HEK293 (cell line): ENCODE data around the gene DHRS11.

Experiments used
- BCL11B ChIP-seq: fragments of 450-650 bp; formaldehyde crosslinking; IDR thresholded peaks from 2 replicates; pipeline ENCODE4 v1.5.1; 2016; ENCODE audit warnings: low read depth, missing biosample characterization, missing genetic modification characterization
- GLIS1 ChIP-seq: fragments of 450-650 bp; formaldehyde crosslinking; IDR thresholded peaks from 2 replicates; pipeline ENCODE4 v1.5.1; 2016; ENCODE audit warnings: missing biosample characterization, missing genetic modification characterization
- HIC1 ChIP-seq: fragments of 450-650 bp; formaldehyde crosslinking; IDR thresholded peaks from 2 replicates; pipeline ENCODE4 v1.5.1; 2016; ENCODE audit warnings: missing biosample characterization, missing genetic modification characterization
- HOXA7 ChIP-seq: sonication (generic); formaldehyde crosslinking; IDR thresholded peaks from 2 replicates; pipeline ENCODE4 v1.8.1; 2022; ENCODE audit warnings: missing genetic modification reagents, borderline replicate concordance
- HOXD13 ChIP-seq: sonication (generic); formaldehyde crosslinking; IDR thresholded peaks from 2 replicates; pipeline ENCODE4 v1.8.0; 2022; ENCODE audit warnings: missing genetic modification reagents, borderline replicate concordance
- IKZF3 ChIP-seq: fragments of 450-650 bp; IDR thresholded peaks from 2 replicates; pipeline ENCODE4 v1.5.0; 2018; ENCODE audit warnings: missing biosample characterization, mild to moderate bottlenecking, missing genetic modification characterization, moderate library complexity
- MEIS1 ChIP-seq: sonication (generic); formaldehyde crosslinking; IDR thresholded peaks from 2 replicates; pipeline ENCODE4 v1.8.1; 2022; ENCODE audit warnings: missing genetic modification reagents, mild to moderate bottlenecking, borderline replicate concordance
- SP7 ChIP-seq: fragments of 450-650 bp; formaldehyde crosslinking; IDR thresholded peaks from 2 replicates; pipeline ENCODE4 v1.5.1; 2016; ENCODE audit warnings: missing biosample characterization, missing genetic modification characterization
- YY1 ChIP-seq: fragments of 450-650 bp; formaldehyde crosslinking; IDR thresholded peaks from 2 replicates; pipeline ENCODE4 v1.5.1; 2018; ENCODE audit warnings: missing biosample characterization, missing genetic modification characterization
- ZBTB1 ChIP-seq: fragments of 450-650 bp; formaldehyde crosslinking; IDR thresholded peaks from 2 replicates; pipeline ENCODE4 v1.5.1; 2016; ENCODE audit warnings: missing biosample characterization, missing genetic modification characterization
- ZBTB17 ChIP-seq: fragments of 450-650 bp; formaldehyde crosslinking; IDR thresholded peaks from 2 replicates; pipeline ENCODE4 v1.5.1; 2016; ENCODE audit warnings: missing biosample characterization, missing genetic modification characterization
- ZBTB20 ChIP-seq: fragments of 450-650 bp; formaldehyde crosslinking; IDR thresholded peaks from 2 replicates; pipeline ENCODE4 v1.5.1; 2016; ENCODE audit warnings: missing biosample characterization, missing genetic modification characterization
- ZNF148 ChIP-seq: fragments of 450-650 bp; formaldehyde crosslinking; IDR thresholded peaks from 2 replicates; pipeline ENCODE4 v1.5.0; 2017; ENCODE audit warnings: missing biosample characterization, missing genetic modification characterization, borderline replicate concordance
- ZNF175 ChIP-seq: fragments of 450-650 bp; formaldehyde crosslinking; IDR thresholded peaks from 2 replicates; pipeline ENCODE4 v1.5.1; 2016; ENCODE audit warnings: missing biosample characterization, missing genetic modification characterization
- ZNF2 ChIP-seq: fragments of 450-650 bp; formaldehyde crosslinking; IDR thresholded peaks from 2 replicates; pipeline ENCODE4 v1.5.1; 2016; ENCODE audit warnings: missing biosample characterization, missing genetic modification characterization
- ZNF214 ChIP-seq: fragments of 450-650 bp; formaldehyde crosslinking; IDR thresholded peaks from 2 replicates; pipeline ENCODE4 v1.5.1; 2017; ENCODE audit warnings: missing biosample characterization, mild to moderate bottlenecking, missing genetic modification characterization, borderline replicate concordance
- ZNF585B ChIP-seq: fragments of 450-650 bp; formaldehyde crosslinking; IDR thresholded peaks from 2 replicates; pipeline ENCODE4 v1.5.1; 2016; ENCODE audit warnings: missing biosample characterization, missing genetic modification characterization
- ZNF610 ChIP-seq: fragments of 450-650 bp; formaldehyde crosslinking; IDR thresholded peaks from 2 replicates; pipeline ENCODE4 v1.5.1; 2016; ENCODE audit warnings: missing biosample characterization, missing genetic modification characterization, borderline replicate concordance
- ZNF777 ChIP-seq: fragments of 450-650 bp; formaldehyde crosslinking; IDR thresholded peaks from 2 replicates; pipeline ENCODE4 v1.5.1; 2017; ENCODE audit warnings: missing biosample characterization, missing genetic modification characterization, borderline replicate concordance
- ZNF785 ChIP-seq: fragments of 450-650 bp; formaldehyde crosslinking; IDR thresholded peaks from 2 replicates; pipeline ENCODE4 v1.5.1; 2016; ENCODE audit warnings: missing biosample characterization, missing genetic modification characterization
- ZSCAN4 ChIP-seq: fragments of 450-650 bp; formaldehyde crosslinking; IDR thresholded peaks from 2 replicates; pipeline ENCODE4 v1.5.1; 2017; ENCODE audit warnings: missing biosample characterization, missing genetic modification characterization
- TF ChIP-seq, protein P1 (sequence below): sonication (generic); formaldehyde crosslinking; IDR thresholded peaks from 2 replicates; pipeline ENCODE4 v1.8.1; 2022; ENCODE audit warnings: mild to moderate bottlenecking, moderate library complexity, missing genetic modification reagents
- TF ChIP-seq, protein P2 (sequence below): fragments of 450-650 bp; formaldehyde crosslinking; IDR thresholded peaks from 2 replicates; pipeline ENCODE4 v1.5.1; 2016; ENCODE audit warnings: missing biosample characterization, missing genetic modification characterization
- TF ChIP-seq, protein P3 (sequence below): fragments of 450-650 bp; formaldehyde crosslinking; IDR thresholded peaks from 2 replicates; pipeline ENCODE4 v1.5.1; 2016; ENCODE audit warnings: missing biosample characterization, missing genetic modification characterization
- TF ChIP-seq, protein P4 (sequence below): fragments of 450-650 bp; formaldehyde crosslinking; IDR thresholded peaks from 2 replicates; pipeline ENCODE4 v1.5.1; 2016; ENCODE audit warnings: missing biosample characterization, missing genetic modification characterization

Gene DHRS11

GRCh38 chr17:36601303-36602029, 9.8 kb downstream of the DHRS11 start, which contains the start of gene MRM1 (continued):
- TF ChIP-seq, protein P1, sequence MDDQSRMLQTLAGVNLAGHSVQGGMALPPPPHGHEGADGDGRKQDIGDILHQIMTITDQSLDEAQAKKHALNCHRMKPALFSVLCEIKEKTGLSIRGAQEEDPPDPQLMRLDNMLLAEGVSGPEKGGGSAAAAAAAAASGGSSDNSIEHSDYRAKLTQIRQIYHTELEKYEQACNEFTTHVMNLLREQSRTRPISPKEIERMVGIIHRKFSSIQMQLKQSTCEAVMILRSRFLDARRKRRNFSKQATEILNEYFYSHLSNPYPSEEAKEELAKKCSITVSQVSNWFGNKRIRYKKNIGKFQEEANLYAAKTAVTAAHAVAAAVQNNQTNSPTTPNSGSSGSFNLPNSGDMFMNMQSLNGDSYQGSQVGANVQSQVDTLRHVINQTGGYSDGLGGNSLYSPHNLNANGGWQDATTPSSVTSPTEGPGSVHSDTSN (CRISPR knock-in tag), result peak; percentile 62; the same call in 1 of the 2 replicates
- no peak for TF ChIP-seq ZNF785
- no peak for TF ChIP-seq ZNF214 (tag by site-specific recombination)
- TF ChIP-seq IKZF3 (tag by site-specific recombination), result 0 out of 2 replicates have a peak, but pooled peaks have one; percentile 19
- TF ChIP-seq ZNF777 (tag by site-specific recombination), result no peak; the same call in 1 of the 2 replicates
- TF ChIP-seq ZNF175 (tag by site-specific recombination), result no peak
- peak; percentile 86 for TF ChIP-seq GLIS1 (tag by site-specific recombination)
- TF ChIP-seq ZNF148 (tag by site-specific recombination), result no peak
- TF ChIP-seq HIC1, result peak; percentile 58; the same call in 1 of the 2 replicates
- TF ChIP-seq SP7 (tag by site-specific recombination), result peak; percentile 57; the same call in 1 of the 2 replicates
- peak; percentile 28; the same call in 1 of the 2 replicates for TF ChIP-seq ZBTB20 (tag by site-specific recombination)
- TF ChIP-seq YY1 (tag by site-specific recombination), result no peak
- TF ChIP-seq, protein P2, sequence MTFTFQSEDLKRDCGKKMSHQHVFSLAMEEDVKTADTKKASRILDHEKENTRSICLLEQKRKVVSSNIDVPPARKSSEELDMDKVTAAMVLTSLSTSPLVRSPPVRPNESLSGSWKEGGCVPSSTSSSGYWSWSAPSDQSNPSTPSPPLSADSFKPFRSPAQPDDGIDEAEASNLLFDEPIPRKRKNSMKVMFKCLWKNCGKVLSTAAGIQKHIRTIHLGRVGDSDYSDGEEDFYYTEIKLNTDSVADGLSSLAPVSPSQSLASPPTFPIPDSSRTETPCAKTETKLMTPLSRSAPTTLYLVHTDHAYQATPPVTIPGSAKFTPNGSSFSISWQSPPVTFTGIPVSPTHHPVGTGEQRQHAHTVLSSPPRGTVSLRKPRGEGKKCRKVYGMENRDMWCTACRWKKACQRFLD, result no peak
- no peak for TF ChIP-seq ZNF585B (tag by site-specific recombination)
- TF ChIP-seq, protein P3, sequence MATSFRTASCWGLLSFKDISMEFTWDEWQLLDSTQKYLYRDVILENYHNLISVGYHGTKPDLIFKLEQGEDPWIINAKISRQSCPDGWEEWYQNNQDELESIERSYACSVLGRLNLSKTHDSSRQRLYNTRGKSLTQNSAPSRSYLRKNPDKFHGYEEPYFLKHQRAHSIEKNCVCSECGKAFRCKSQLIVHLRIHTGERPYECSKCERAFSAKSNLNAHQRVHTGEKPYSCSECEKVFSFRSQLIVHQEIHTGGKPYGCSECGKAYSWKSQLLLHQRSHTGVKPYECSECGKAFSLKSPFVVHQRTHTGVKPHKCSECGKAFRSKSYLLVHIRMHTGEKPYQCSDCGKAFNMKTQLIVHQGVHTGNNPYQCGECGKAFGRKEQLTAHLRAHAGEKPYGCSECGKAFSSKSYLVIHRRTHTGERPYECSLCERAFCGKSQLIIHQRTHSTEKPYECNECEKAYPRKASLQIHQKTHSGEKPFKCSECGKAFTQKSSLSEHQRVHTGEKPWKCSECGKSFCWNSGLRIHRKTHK, result no peak
- TF ChIP-seq ZBTB1, result no peak
- TF ChIP-seq ZBTB17 (tag by site-specific recombination), result peak; percentile 96
- TF ChIP-seq ZSCAN4, result no peak
- peak; percentile 84 for TF ChIP-seq BCL11B (tag by site-specific recombination)
- TF ChIP-seq ZNF610 (tag by site-specific recombination), result peak; percentile 94
- no peak for TF ChIP-seq MEIS1 (CRISPR knock-in tag)
- TF ChIP-seq, protein P4, sequence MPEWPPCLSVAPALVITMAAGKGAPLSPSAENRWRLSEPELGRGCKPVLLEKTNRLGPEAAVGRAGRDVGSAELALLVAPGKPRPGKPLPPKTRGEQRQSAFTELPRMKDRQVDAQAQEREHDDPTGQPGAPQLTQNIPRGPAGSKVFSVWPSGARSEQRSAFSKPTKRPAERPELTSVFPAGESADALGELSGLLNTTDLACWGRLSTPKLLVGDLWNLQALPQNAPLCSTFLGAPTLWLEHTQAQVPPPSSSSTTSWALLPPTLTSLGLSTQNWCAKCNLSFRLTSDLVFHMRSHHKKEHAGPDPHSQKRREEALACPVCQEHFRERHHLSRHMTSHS (tag by site-specific recombination), result no peak
- peak; percentile 55; the same call in 1 of the 2 replicates for TF ChIP-seq ZNF2 (tag by site-specific recombination)
- no peak for TF ChIP-seq HOXA7 (CRISPR knock-in tag)
- no peak for TF ChIP-seq HOXD13
